GM23338 (cell line): ENCODE results near the gene TTYH1. TPM values are rescaled to one million over a fixed set of nuclear protein-coding genes. Genes with fewer than 3 reads are reported as not detected.

Source experiments
- ATAC-seq: fragments of 200-7000 bp; cut with Tn5 transposase; 3 replicates; pipeline ENCODE4 v1.9.1; 2020
- DNase-seq: peaks from one replicate; pipeline ENCODE4 v3.0.0-alpha.2; 2015; ENCODE audit warnings: low spot score
- H2AFZ ChIP-seq: fragments of 200-600 bp; sonication (generic); 2 replicates; pipeline ENCODE4 v1.8.0; 2016; ENCODE audit warnings: antibody characterized with exemption, mild to moderate bottlenecking, moderate library complexity
- H3F3A ChIP-seq: fragments of 200-600 bp; sonication (generic); replicated peaks from 2 replicates; pipeline ENCODE4 v1.8.0; 2017; ENCODE audit warnings: antibody characterized with exemption, mixed run types, low read depth
- H3K27ac ChIP-seq: fragments of 200-600 bp; sonication (generic); 2 replicates; pipeline ENCODE4 v1.6.1; 2016; ENCODE audit warnings: low read depth
- H3K27me3 ChIP-seq: fragments of 200-600 bp; sonication (generic); 2 replicates; pipeline ENCODE4 v1.8.0; 2016; ENCODE audit warnings: mild to moderate bottlenecking, mixed run types, moderate library complexity; ENCODE audit not compliant: insufficient read depth
- H3K36me3 ChIP-seq: fragments of 200-600 bp; sonication (generic); 2 replicates; pipeline ENCODE4 v1.8.0; 2016; ENCODE audit warnings: mild to moderate bottlenecking; ENCODE audit not compliant: insufficient read depth
- H3K4me1 ChIP-seq: fragments of 200-600 bp; sonication (generic); 2 replicates; pipeline ENCODE4 v1.8.0; 2016; ENCODE audit warnings: mild to moderate bottlenecking, moderate library complexity; ENCODE audit not compliant: insufficient read depth
- H3K4me2 ChIP-seq: fragments of 200-600 bp; sonication (generic); 2 replicates; pipeline ENCODE4 v1.7.1; 2017; ENCODE audit warnings: mixed run types
- H3K4me3 ChIP-seq: fragments of 200-600 bp; sonication (generic); 2 replicates; pipeline ENCODE4 v1.6.1; 2016; ENCODE audit warnings: mixed run types
- H3K79me2 ChIP-seq: fragments of 200-600 bp; sonication (generic); replicated peaks from 2 replicates; pipeline ENCODE4 v1.8.0; 2017; ENCODE audit warnings: mild to moderate bottlenecking; ENCODE audit not compliant: insufficient read depth
- H3K9me2 ChIP-seq: fragments of 200-600 bp; sonication (generic); 2 replicates; pipeline ENCODE4 v1.8.0; 2017; ENCODE audit not compliant: insufficient read depth
- H4K20me1 ChIP-seq: fragments of 200-600 bp; sonication (generic); replicated peaks from 2 replicates; pipeline ENCODE4 v1.8.0; 2017; ENCODE audit warnings: mild to moderate bottlenecking; ENCODE audit not compliant: insufficient read depth
- H3K27ac Mint-ChIP-seq: 2 replicates; pipeline ENCODE4 v1.8.0; 2020; ENCODE audit warnings: inconsistent platforms, mild to moderate bottlenecking, moderate library complexity, mixed read lengths
- H3K27me3 Mint-ChIP-seq: 3 replicates; pipeline ENCODE4 v1.8.0; 2022; ENCODE audit warnings: low read depth, mild to moderate bottlenecking, moderate library complexity, mixed read lengths, inconsistent platforms; ENCODE audit not compliant: insufficient read depth, poor library complexity
- H3K36me3 Mint-ChIP-seq: 3 replicates; pipeline ENCODE4 v1.8.0; 2021; ENCODE audit warnings: low read depth, mild to moderate bottlenecking, inconsistent platforms, moderate library complexity, mixed read lengths
- H3K4me1 Mint-ChIP-seq: 3 replicates; pipeline ENCODE4 v1.8.0; 2020; ENCODE audit warnings: mild to moderate bottlenecking, inconsistent platforms, mixed read lengths
- H3K4me3 Mint-ChIP-seq: 3 replicates; pipeline ENCODE4 v1.8.0; 2021; ENCODE audit warnings: moderate library complexity, mild to moderate bottlenecking, inconsistent platforms, mixed read lengths
- H3K9me3 Mint-ChIP-seq: 3 replicates; pipeline ENCODE4 v1.8.0; 2020; ENCODE audit warnings: moderate library complexity, mild to moderate bottlenecking, inconsistent platforms, mixed read lengths
- EZH2 ChIP-seq: fragments of 200-600 bp; sonication (generic); IDR thresholded peaks from one replicate; pipeline ENCODE4 v1.8.0; 2017; ENCODE audit warnings: antibody characterized with exemption, mild to moderate bottlenecking, low read depth; ENCODE audit not compliant: unreplicated experiment
- JUNB ChIP-seq: IDR thresholded peaks from one replicate; pipeline ENCODE4 v1.6.1; 2016; ENCODE audit warnings: antibody characterized with exemption; ENCODE audit not compliant: unreplicated experiment
- POLR2AphosphoS5 ChIP-seq: IDR thresholded peaks from 2 replicates; pipeline ENCODE4 v1.6.1; 2016; ENCODE audit warnings: antibody characterized with exemption, low read depth
- STAT1 ChIP-seq: IDR thresholded peaks from one replicate; pipeline ENCODE4 v1.6.1; 2016; ENCODE audit warnings: antibody characterized with exemption; ENCODE audit not compliant: unreplicated experiment
- ZNF114 ChIP-seq: fragments of 250-450 bp; sonication (Bioruptor Pico); IDR thresholded peaks from 2 replicates; pipeline ENCODE4 v1.5.0; 2020; ENCODE audit warnings: mild to moderate bottlenecking, moderate library complexity
- ZNF462 ChIP-seq: fragments of 250-450 bp; sonication (Bioruptor Pico); IDR thresholded peaks from 2 replicates; pipeline ENCODE4 v1.5.0; 2020; ENCODE audit warnings: mild to moderate bottlenecking, moderate library complexity
- polyA plus RNA-seq: library from polyadenylated mRNA; unstranded; fragments of >200 nt; fragmentation: Nextera tagmentation; extraction: Ambion mirVana; gene quantifications from 2 replicates; pipeline ENCODE4 v1.2.1, GENCODE V29; 2016
- total RNA-seq: library from RNA; depleted of rRNA; stranded (reverse); fragments of >200 nt; shearing (Covaris generic); gene quantifications from 2 replicates; pipeline ENCODE4 v1.2.3, GENCODE V29; 2014
- TF ChIP-seq, protein P1 (sequence below): IDR thresholded peaks from 2 replicates; pipeline ENCODE4 v1.6.1; 2016; ENCODE audit warnings: antibody characterized with exemption
- TF ChIP-seq, protein P2 (sequence below), 2 experiments: fragments of 200-600 bp in 1 of 2; sonication (generic) in 1 of 2; conservative IDR thresholded peaks; 2 replicates each; pipeline versions ENCODE4 v1.5.1 to v1.6.1; 2016 to 2017; ENCODE audit warnings: antibody characterized with exemption in 2 of 2, low read depth in 2 of 2, mild to moderate bottlenecking in 2 of 2, moderate library complexity in 1 of 2

The TTYH1 gene
- total and polyA plus RNA-seq, 2 experiments from 2014 or later: 18.2 to 40.8 TPM

DNA sequence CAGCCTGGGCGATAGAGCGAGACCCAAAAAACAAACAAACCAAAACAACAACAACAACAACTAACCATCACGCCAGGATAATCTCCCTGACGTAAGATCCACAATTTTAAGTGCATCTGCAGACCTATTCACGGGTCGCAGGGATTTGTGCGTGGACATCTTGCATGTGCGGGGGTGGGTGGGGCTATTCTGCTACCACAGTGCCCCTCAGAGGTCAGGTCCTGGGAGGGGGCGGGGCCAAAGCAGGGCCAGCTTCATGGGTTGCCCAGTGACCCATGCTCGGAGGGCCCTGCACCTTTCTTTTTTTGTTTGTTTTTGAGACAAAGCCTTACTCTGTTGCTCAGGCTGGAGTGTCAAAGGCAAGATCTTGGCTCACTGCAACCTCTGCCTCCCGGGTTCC, 60.4 kb downstream of the TTYH1 start:
- no peak overlapping the region for H3K4me3 Mint-ChIP-seq
- Histone ChIP-seq H3K36me3 (no peaks in the 10 kb centered on the region), H3K9me2 (no peaks in the 10 kb centered on the region), H3K27ac (no peak overlapping the region), H2AFZ (no peak overlapping the region), H3F3A (no peaks in the 10 kb centered on the region), H3K4me3 (no peak overlapping the region), H3K27me3 (peaks cover 10% of the 10 kb centered on the region), H3K4me1 (peaks cover 9% of the 10 kb centered on the region; the same call in 1 of the 2 replicates), H3K79me2 (no peaks in the 10 kb centered on the region), H4K20me1 (no peaks in the 10 kb centered on the region), H3K4me2 (no peak overlapping the region)
- no peak overlapping the region for H3K27ac Mint-ChIP-seq
- TF ChIP-seq JUNB (no peak), EZH2 (no peak), POLR2AphosphoS5 (no peak), ZNF114 (CRISPR knock-in tag) (no peak), STAT1 (no peak)
- TF ChIP-seq, protein P1, sequence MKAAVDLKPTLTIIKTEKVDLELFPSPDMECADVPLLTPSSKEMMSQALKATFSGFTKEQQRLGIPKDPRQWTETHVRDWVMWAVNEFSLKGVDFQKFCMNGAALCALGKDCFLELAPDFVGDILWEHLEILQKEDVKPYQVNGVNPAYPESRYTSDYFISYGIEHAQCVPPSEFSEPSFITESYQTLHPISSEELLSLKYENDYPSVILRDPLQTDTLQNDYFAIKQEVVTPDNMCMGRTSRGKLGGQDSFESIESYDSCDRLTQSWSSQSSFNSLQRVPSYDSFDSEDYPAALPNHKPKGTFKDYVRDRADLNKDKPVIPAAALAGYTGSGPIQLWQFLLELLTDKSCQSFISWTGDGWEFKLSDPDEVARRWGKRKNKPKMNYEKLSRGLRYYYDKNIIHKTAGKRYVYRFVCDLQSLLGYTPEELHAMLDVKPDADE: no peak
- H3K4me1 Mint-ChIP-seq: peaks cover 15% of the 10 kb centered on the region
- H3K27me3 Mint-ChIP-seq: peaks cover 22% of the 10 kb centered on the region
- DNase-seq (no peak), ATAC-seq (no peak)
- no peaks in the 10 kb centered on the region; the same call in 2 of the 3 replicates for H3K36me3 Mint-ChIP-seq
- peaks cover 2% of the 10 kb centered on the region; the same call in 2 of the 3 replicates for H3K9me3 Mint-ChIP-seq

DNA sequence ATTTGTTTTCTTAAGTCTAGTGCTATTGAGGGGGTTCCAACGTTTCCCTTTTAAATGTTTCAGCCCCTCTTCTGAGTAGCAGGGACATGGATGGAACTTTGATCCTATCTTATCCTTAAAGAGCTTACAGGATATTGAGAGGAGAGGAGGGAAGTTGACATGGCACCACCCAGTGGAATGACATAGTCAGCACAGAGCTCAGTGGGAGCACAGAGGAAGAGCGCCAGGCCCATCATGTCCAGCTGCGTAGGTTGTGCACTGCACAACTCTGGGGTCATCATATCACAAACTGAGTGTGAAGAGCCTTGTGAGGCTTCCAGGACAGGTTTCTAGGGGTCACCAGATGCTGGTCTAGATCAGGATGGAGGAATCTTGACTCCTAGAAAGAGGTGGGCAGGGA, 62.4 kb downstream of the TTYH1 start:
- no peaks in the 10 kb centered on the region for H3K9me2 ChIP-seq
- H3K4me1 ChIP-seq: peaks cover 9% of the 10 kb centered on the region; the same call in 1 of the 2 replicates
- Mint-ChIP-seq H3K4me1 (peaks cover 15% of the 10 kb centered on the region; the same call in 2 of the 3 replicates), H3K9me3 (peaks cover 7% of the 10 kb centered on the region), H3K4me3 (no peak overlapping the region), H3K27me3 (peaks cover 19% of the 10 kb centered on the region), H3K27ac (no peak overlapping the region), H3K36me3 (no peaks in the 10 kb centered on the region)
- no peak overlapping the region for H3K4me3 ChIP-seq
- no peak overlapping the region for H2AFZ ChIP-seq
- no peaks in the 10 kb centered on the region for H4K20me1 ChIP-seq
- DNase-seq (no peak), ATAC-seq (peak; percentile 27)
- H3K27ac ChIP-seq: no peak overlapping the region
- no peaks in the 10 kb centered on the region for H3K79me2 ChIP-seq
- H3K27me3 ChIP-seq: no peaks in the 10 kb centered on the region
- H3F3A ChIP-seq: no peaks in the 10 kb centered on the region
- no peak for TF ChIP-seq ZNF462 (CRISPR knock-in tag)
- TF ChIP-seq, protein P2, sequence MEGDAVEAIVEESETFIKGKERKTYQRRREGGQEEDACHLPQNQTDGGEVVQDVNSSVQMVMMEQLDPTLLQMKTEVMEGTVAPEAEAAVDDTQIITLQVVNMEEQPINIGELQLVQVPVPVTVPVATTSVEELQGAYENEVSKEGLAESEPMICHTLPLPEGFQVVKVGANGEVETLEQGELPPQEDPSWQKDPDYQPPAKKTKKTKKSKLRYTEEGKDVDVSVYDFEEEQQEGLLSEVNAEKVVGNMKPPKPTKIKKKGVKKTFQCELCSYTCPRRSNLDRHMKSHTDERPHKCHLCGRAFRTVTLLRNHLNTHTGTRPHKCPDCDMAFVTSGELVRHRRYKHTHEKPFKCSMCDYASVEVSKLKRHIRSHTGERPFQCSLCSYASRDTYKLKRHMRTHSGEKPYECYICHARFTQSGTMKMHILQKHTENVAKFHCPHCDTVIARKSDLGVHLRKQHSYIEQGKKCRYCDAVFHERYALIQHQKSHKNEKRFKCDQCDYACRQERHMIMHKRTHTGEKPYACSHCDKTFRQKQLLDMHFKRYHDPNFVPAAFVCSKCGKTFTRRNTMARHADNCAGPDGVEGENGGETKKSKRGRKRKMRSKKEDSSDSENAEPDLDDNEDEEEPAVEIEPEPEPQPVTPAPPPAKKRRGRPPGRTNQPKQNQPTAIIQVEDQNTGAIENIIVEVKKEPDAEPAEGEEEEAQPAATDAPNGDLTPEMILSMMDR (conservative IDR thresholded peaks at IDR 0.05; ENCODE audit: low read depth in 2 of 2): peak; percentile 21 to 39
- H3K4me2 ChIP-seq: no peak overlapping the region
- H3K36me3 ChIP-seq: no peaks in the 10 kb centered on the region
